Activated T-helper 17 cell treated with anti-CD3 and anti-CD28 coated beads, Interleukin-2, amount 50 U/mL, for 72 hours (primary cell): ENCODE data around the gene GALNT8. TPM values are rescaled to one million over a fixed set of nuclear protein-coding genes. Genes with fewer than 3 reads are reported as not detected.
A peak's percentile ranks its signal among the peaks of the same experiment; 100 is the strongest.

ENCODE experiments used
- ATAC-seq: fragments of 150-1000 bp; cut with Tn5 transposase; replicated peaks from 2 replicates; pipeline ENCODE4 v1.10.0; 2021; ENCODE audit warnings: mild to moderate bottlenecking, moderate library complexity
- H3K27ac Mint-ChIP-seq: one replicate; pipeline ENCODE4 v1.8.0; 2022; ENCODE audit warnings: mixed read lengths
- H3K27me3 Mint-ChIP-seq: one replicate; pipeline ENCODE4 v1.8.0; 2022; ENCODE audit warnings: mixed read lengths
- H3K36me3 Mint-ChIP-seq: one replicate; pipeline ENCODE4 v1.8.0; 2022; ENCODE audit warnings: low read depth, mild to moderate bottlenecking, mixed read lengths
- H3K4me1 Mint-ChIP-seq: one replicate; pipeline ENCODE4 v1.8.0; 2022; ENCODE audit warnings: mixed read lengths
- H3K4me3 Mint-ChIP-seq: one replicate; pipeline ENCODE4 v1.8.0; 2022; ENCODE audit warnings: mild to moderate bottlenecking, mixed read lengths
- H3K9me3 Mint-ChIP-seq: one replicate; pipeline ENCODE4 v1.8.0; 2022; ENCODE audit warnings: mixed read lengths
- total RNA-seq, 2 donors: library from RNA; stranded (reverse); gene quantifications; one replicate each; pipeline ENCODE4 v1.2.3, GENCODE V29; 2022

GALNT8 gene
- total RNA-seq, 2 donors from 2014 or later, result 0.87 to 0.89 TPM

- ATAC-seq, result no peak
- peaks cover 8% of the 10 kb centered on the region for H3K27me3 Mint-ChIP-seq
- H3K27ac Mint-ChIP-seq, result no peak overlapping the region
- no peaks in the 10 kb centered on the region for H3K9me3 Mint-ChIP-seq
- H3K36me3 Mint-ChIP-seq, result no peaks in the 10 kb centered on the region
- no peaks in the 10 kb centered on the region for H3K4me1 Mint-ChIP-seq
- peak overlapping the region; percentile 8 for H3K4me3 Mint-ChIP-seq
Observed at GRCh38 chr12:4817880-4818279, 97.7 kb downstream of the GALNT8 start.

- H3K4me1 Mint-ChIP-seq, result no peaks in the 10 kb centered on the region
- H3K27ac Mint-ChIP-seq, result no peak overlapping the region
- no peaks in the 10 kb centered on the region for H3K9me3 Mint-ChIP-seq
- no peak for ATAC-seq
- H3K4me3 Mint-ChIP-seq, result no peak overlapping the region
- peaks cover 8% of the 10 kb centered on the region for H3K27me3 Mint-ChIP-seq
- H3K36me3 Mint-ChIP-seq, result no peaks in the 10 kb centered on the region
Observed at GRCh38 chr12:4819654-4820053, 99.5 kb downstream of the GALNT8 start.

- peaks cover 12% of the 10 kb centered on the region for H3K4me1 Mint-ChIP-seq
- peaks cover 3% of the 10 kb centered on the region for H3K27me3 Mint-ChIP-seq
- H3K36me3 Mint-ChIP-seq, result no peaks in the 10 kb centered on the region
- no peak overlapping the region for H3K4me3 Mint-ChIP-seq
- no peaks in the 10 kb centered on the region for H3K9me3 Mint-ChIP-seq
- ATAC-seq, result no peak
- no peak overlapping the region for H3K27ac Mint-ChIP-seq
Observed at GRCh38 chr12:4820971-4821370, 100.8 kb downstream of the GALNT8 start.

Other genes starting within 250 kb of the GALNT8 start
- gene RAD51AP1, start 181.5 kb upstream of the GALNT8 start, total RNA-seq, result 10 to 100 TPM; 43.9 to 56.7 TPM
- gene DYRK4, start 158.2 kb upstream of the GALNT8 start, total RNA-seq, result 10 to 100 TPM; 22.0 to 29.2 TPM
- gene AKAP3, start 71.3 kb upstream of the GALNT8 start, total RNA-seq, result 1 to 10 TPM; 1.6 to 1.7 TPM
- 100 to 1,000 TPM in 1 of 2 donors, 10 to 100 TPM in 1; 68.1 to 139 TPM for gene NDUFA9, start 71.3 kb upstream of the GALNT8 start, total RNA-seq
- gene KCNA1, start 189.5 kb downstream of the GALNT8 start, total RNA-seq, result not detected